Upper lobe of right lung (tissue), 1 donor: Measurements from ENCODE around the gene ZBTB7C. TPM values are rescaled to one million over a fixed set of nuclear protein-coding genes. Genes with fewer than 3 reads are reported as not detected.

ENCODE experiments used
- ATAC-seq: fragments of 200-7000 bp; cut with Tn5 transposase; one replicate; pipeline ENCODE4 v1.9.1; 2020; ENCODE audit warnings: mild to moderate bottlenecking, moderate library complexity
- DNase-seq: peaks from one replicate; pipeline ENCODE4 v3.0.0-alpha.2; 2020
- H3K27ac ChIP-seq: fragments of 200-600 bp; one replicate; pipeline ENCODE4 v1.8.0; 2022
- H3K27me3 ChIP-seq: fragments of 200-600 bp; one replicate; pipeline ENCODE4 v1.8.0; 2022; ENCODE audit warnings: mild to moderate bottlenecking
- H3K36me3 ChIP-seq: fragments of 200-600 bp; one replicate; pipeline ENCODE4 v1.8.0; 2022
- H3K4me1 ChIP-seq: fragments of 200-600 bp; one replicate; pipeline ENCODE4 v1.8.0; 2022
- H3K4me3 ChIP-seq: fragments of 200-600 bp; one replicate; pipeline ENCODE4 v1.8.0; 2022; ENCODE audit warnings: mild to moderate bottlenecking
- H3K9me3 ChIP-seq: fragments of 200-600 bp; one replicate; pipeline ENCODE4 v1.8.0; 2022
- intact Hi-C: fragments of 100-400 bp; cut with DNase I; formaldehyde crosslinking; loops from one replicate; pipeline ENCODE4 v1.11.0; 2022
- total RNA-seq: library from RNA; stranded (reverse); fragmentation: NEBNext Ultra II Directional; extraction: Animal tissue kit (Norgen Biotek cat#: 25700); gene quantifications from one replicate; pipeline ENCODE4 v1.2.1, GENCODE V29; 2021
- TF ChIP-seq, protein P1 (sequence below): fragments of 200-600 bp; IDR thresholded peaks from one replicate; pipeline ENCODE4 v1.8.0; 2022; ENCODE audit warnings: antibody characterized with exemption
- donor health status: DM: no; HTN: yes; CAD: no; lungs with severe emphysema.

Gene ZBTB7C
- total RNA-seq, 1 donor from 2014 or later = 17.7 TPM

GRCh38 chr18:48356909-48357631, 52.1 kb downstream of the ZBTB7C start:
- Histone ChIP-seq H3K4me1 (no peaks in the 10 kb centered on the region), H3K9me3 (no peaks in the 10 kb centered on the region), H3K4me3 (no peak overlapping the region), H3K27me3 (no peaks in the 10 kb centered on the region), H3K27ac (no peak overlapping the region), H3K36me3 (no peaks in the 10 kb centered on the region)
- TF ChIP-seq, protein P1, sequence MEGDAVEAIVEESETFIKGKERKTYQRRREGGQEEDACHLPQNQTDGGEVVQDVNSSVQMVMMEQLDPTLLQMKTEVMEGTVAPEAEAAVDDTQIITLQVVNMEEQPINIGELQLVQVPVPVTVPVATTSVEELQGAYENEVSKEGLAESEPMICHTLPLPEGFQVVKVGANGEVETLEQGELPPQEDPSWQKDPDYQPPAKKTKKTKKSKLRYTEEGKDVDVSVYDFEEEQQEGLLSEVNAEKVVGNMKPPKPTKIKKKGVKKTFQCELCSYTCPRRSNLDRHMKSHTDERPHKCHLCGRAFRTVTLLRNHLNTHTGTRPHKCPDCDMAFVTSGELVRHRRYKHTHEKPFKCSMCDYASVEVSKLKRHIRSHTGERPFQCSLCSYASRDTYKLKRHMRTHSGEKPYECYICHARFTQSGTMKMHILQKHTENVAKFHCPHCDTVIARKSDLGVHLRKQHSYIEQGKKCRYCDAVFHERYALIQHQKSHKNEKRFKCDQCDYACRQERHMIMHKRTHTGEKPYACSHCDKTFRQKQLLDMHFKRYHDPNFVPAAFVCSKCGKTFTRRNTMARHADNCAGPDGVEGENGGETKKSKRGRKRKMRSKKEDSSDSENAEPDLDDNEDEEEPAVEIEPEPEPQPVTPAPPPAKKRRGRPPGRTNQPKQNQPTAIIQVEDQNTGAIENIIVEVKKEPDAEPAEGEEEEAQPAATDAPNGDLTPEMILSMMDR = no peak
- intact Hi-C loops = no loop called here
- DNase-seq = no peak
- ATAC-seq = no peak

GRCh38 chr18:48356151-48356745, 52.9 kb downstream of the ZBTB7C start:
- Histone ChIP-seq H3K27ac (no peak overlapping the region), H3K4me1 (no peaks in the 10 kb centered on the region), H3K4me3 (no peak overlapping the region), H3K9me3 (no peaks in the 10 kb centered on the region), H3K36me3 (no peaks in the 10 kb centered on the region), H3K27me3 (no peaks in the 10 kb centered on the region)
- intact Hi-C loops = no loop called here
- ATAC-seq = no peak
- no peak for DNase-seq
- TF ChIP-seq, protein P1 = no peak

- DNase-seq = no peak
- no peak for ATAC-seq
- no peak overlapping the region for H3K27ac ChIP-seq
- no peaks in the 10 kb centered on the region for H3K36me3 ChIP-seq
- H3K9me3 ChIP-seq = no peaks in the 10 kb centered on the region
- H3K4me3 ChIP-seq = no peak overlapping the region
- intact Hi-C loops = no loop called here
- H3K4me1 ChIP-seq = no peaks in the 10 kb centered on the region
- TF ChIP-seq, protein P1 = no peak
- H3K27me3 ChIP-seq = no peaks in the 10 kb centered on the region
These were observed 53.7 kb downstream of the ZBTB7C start for GRCh38 chr18:48355276-48356115.

- Histone ChIP-seq H3K27me3 (no peaks in the 10 kb centered on the region), H3K27ac (no peak overlapping the region), H3K4me1 (no peaks in the 10 kb centered on the region), H3K9me3 (no peaks in the 10 kb centered on the region), H3K4me3 (no peak overlapping the region), H3K36me3 (no peaks in the 10 kb centered on the region)
- TF ChIP-seq, protein P1 = no peak
- intact Hi-C loops = no loop called here
- ATAC-seq = no peak
- no peak for DNase-seq
These were observed 54.4 kb downstream of the ZBTB7C start for GRCh38 chr18:48354746-48355260.

- Histone ChIP-seq H3K27ac (no peak overlapping the region), H3K36me3 (no peaks in the 10 kb centered on the region), H3K9me3 (no peaks in the 10 kb centered on the region), H3K4me1 (no peaks in the 10 kb centered on the region), H3K27me3 (no peaks in the 10 kb centered on the region), H3K4me3 (no peak overlapping the region)
- DNase-seq (no peak), ATAC-seq (no peak)
- TF ChIP-seq, protein P1 = no peak
- intact Hi-C loops = no loop called here
These were observed 57.0 kb downstream of the ZBTB7C start for GRCh38 chr18:48352051-48352755.
